ENCODE data around the gene SNAP47.

DNA sequence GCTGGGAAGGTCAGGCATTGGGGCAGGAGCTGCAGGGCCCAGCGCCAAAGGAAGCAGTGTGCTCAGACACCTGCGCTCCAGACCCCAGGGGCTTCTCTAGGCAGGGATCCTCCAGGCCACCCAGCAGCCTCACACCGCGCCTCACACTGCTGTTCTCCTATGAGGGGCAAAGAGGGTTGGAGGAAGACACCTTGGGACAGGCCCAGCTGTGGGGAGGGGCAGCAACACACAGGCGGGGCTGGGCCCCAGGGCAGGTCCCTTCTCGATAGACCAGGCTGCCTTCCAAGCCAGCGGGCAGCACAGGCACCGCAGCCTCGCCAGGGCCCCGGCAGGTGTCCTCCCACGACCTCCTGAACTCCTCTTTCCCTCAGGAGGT lies 59.6 kb downstream of the SNAP47 start:
- TF ChIP-seq, protein P1, sequence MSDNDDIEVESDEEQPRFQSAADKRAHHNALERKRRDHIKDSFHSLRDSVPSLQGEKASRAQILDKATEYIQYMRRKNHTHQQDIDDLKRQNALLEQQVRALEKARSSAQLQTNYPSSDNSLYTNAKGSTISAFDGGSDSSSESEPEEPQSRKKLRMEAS (IDR thresholded peaks at IDR 0.05; ENCODE audit: insufficient read depth, insufficient read length) = no peak
- TF ChIP-seq, protein P2, sequence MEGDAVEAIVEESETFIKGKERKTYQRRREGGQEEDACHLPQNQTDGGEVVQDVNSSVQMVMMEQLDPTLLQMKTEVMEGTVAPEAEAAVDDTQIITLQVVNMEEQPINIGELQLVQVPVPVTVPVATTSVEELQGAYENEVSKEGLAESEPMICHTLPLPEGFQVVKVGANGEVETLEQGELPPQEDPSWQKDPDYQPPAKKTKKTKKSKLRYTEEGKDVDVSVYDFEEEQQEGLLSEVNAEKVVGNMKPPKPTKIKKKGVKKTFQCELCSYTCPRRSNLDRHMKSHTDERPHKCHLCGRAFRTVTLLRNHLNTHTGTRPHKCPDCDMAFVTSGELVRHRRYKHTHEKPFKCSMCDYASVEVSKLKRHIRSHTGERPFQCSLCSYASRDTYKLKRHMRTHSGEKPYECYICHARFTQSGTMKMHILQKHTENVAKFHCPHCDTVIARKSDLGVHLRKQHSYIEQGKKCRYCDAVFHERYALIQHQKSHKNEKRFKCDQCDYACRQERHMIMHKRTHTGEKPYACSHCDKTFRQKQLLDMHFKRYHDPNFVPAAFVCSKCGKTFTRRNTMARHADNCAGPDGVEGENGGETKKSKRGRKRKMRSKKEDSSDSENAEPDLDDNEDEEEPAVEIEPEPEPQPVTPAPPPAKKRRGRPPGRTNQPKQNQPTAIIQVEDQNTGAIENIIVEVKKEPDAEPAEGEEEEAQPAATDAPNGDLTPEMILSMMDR (IDR thresholded peaks at IDR 0.05; ENCODE audit: extremely low read depth in 1 of 2, insufficient read depth in 1 of 2, low read depth in 1 of 2, low read length in 2 of 2) = no peak

Data from endothelial cell of umbilical vein (primary cell).